SH-SY5Y (cell line): ENCODE data around the gene MTF1.

Experiments
- GATA2 ChIP-seq: IDR thresholded peaks from 2 replicates; pipeline ENCODE4 v1.6.1; 2011; ENCODE audit warnings: mild to moderate bottlenecking, low read depth, low read length
- GATA3 ChIP-seq: IDR thresholded peaks from 2 replicates; pipeline ENCODE4 v1.6.1; 2011; ENCODE audit warnings: low read depth, mild to moderate bottlenecking, low read length, moderate library complexity

- no peak for TF ChIP-seq GATA2
- no peak for TF ChIP-seq GATA3
Observed at GRCh38 chr1:37890378-37891014, 31.1 kb upstream of the MTF1 start.
